Endothelial cell of umbilical vein (primary cell): ENCODE data around the gene GLIS2.

ENCODE experiments used
- CTCF ChIP-seq, 2 donors: IDR thresholded peaks; 1 replicate in 1 of 2; 2 replicates in 1 of 2; pipeline ENCODE4 v1.5.1; 2011; ENCODE audit warnings: low read length in 2 of 2, mild to moderate bottlenecking in 2 of 2, moderate library complexity in 2 of 2, control low read depth in 1 of 2, inconsistent platforms in 1 of 2, low read depth in 1 of 2; ENCODE audit not compliant: insufficient read depth in 1 of 2; ENCODE audit errors: extremely low read depth in 1 of 2
- EZH2 ChIP-seq: IDR thresholded peaks from 2 replicates; pipeline ENCODE4 v1.6.1; 2012; ENCODE audit warnings: borderline replicate concordance, low read depth, mild to moderate bottlenecking, moderate library complexity, low read length, inconsistent platforms; ENCODE audit not compliant: severe bottlenecking
- JUN ChIP-seq: IDR thresholded peaks from 2 replicates; pipeline ENCODE4 v1.6.1; 2011; ENCODE audit warnings: borderline replicate concordance, low read depth; ENCODE audit not compliant: insufficient read length, insufficient read depth
- POLR2A ChIP-seq: IDR thresholded peaks from 2 replicates; pipeline ENCODE4 v1.6.1; 2012; ENCODE audit warnings: low read depth, mild to moderate bottlenecking, control low read depth, low read length

- no peak for TF ChIP-seq CTCF (IDR thresholded peaks at IDR 0.05; ENCODE audit: extremely low read depth in 1 of 2, insufficient read depth in 1 of 2, low read depth in 1 of 2, low read length in 2 of 2)
- no peak for TF ChIP-seq POLR2A
- no peak for TF ChIP-seq EZH2
- no peak for TF ChIP-seq JUN
Observed at GRCh38 chr16:4385066-4385788, 69.4 kb downstream of the GLIS2 start.
